IPS DF 6.9 (cell line): ENCODE results near the gene LARGE2.
A peak's percentile ranks its signal among the peaks of the same experiment; 100 is the strongest.

Experiments
- DNase-seq: peaks from one replicate; pipeline ENCODE4 v3.0.0-alpha.2; 2013; ENCODE audit warnings: low read depth, low spot score
- H3K27ac ChIP-seq: one replicate; pipeline ENCODE4 v1.5.1; 2013; ENCODE audit warnings: low read length, control low read depth
- H3K27me3 ChIP-seq: 2 replicates; pipeline ENCODE4 v1.6.1; 2013; ENCODE audit warnings: mild to moderate bottlenecking, low read length; ENCODE audit not compliant: control insufficient read depth, insufficient read depth
- H3K36me3 ChIP-seq: 2 replicates; pipeline ENCODE4 v1.6.1; 2013; ENCODE audit warnings: low read length; ENCODE audit not compliant: control insufficient read depth, insufficient read depth
- H3K4me1 ChIP-seq: 2 replicates; pipeline ENCODE4 v1.6.1; 2013; ENCODE audit warnings: low read length; ENCODE audit not compliant: control insufficient read depth, insufficient read depth
- H3K4me3 ChIP-seq: 2 replicates; pipeline ENCODE4 v1.5.1; 2013; ENCODE audit warnings: mild to moderate bottlenecking, low read length
- H3K9me3 ChIP-seq: 2 replicates; pipeline ENCODE4 v1.6.1; 2013; ENCODE audit warnings: low read length, inconsistent platforms; ENCODE audit not compliant: control insufficient read depth, insufficient read depth
- WGBS: extraction: QIAGEN DNeasy Blood & Tissue Kit; methylation state at CpG from one replicate; pipeline ENCODE4 v1.1.7; 2013; ENCODE audit warnings: mixed read lengths, missing lambda C conversion rate; ENCODE audit not compliant: insufficient read length, insufficient coverage; 5-methylcytosine and 5-hydroxymethylcytosine counted together

Gene LARGE2

GRCh38 chr11:45917286-45917622, 5.2 kb upstream of the LARGE2 start:
- Histone ChIP-seq H3K27ac (no peak overlapping the region), H3K36me3 (peaks cover 13% of the 10 kb centered on the region), H3K9me3 (no peaks in the 10 kb centered on the region), H3K4me1 (peaks cover 11% of the 10 kb centered on the region), H3K27me3 (no peaks in the 10 kb centered on the region), H3K4me3 (peak overlapping the region; percentile 80; the same call in 1 of the 2 replicates)
- no peak for DNase-seq
- WGBS: no CpG with 5 or more reads among the region's 16 CpGs

GRCh38 chr11:45917623-45918330, 4.7 kb upstream of the LARGE2 start, which contains the start of gene PEX16:
Gene PEX16, minus strand, starts transcription at chr11:45917877. Its CDS starts 66 bp downstream, at chr11:45917811.
- WGBS: no CpG with 5 or more reads among the region's 45 CpGs

GRCh38 chr11:45918331-45918941, 4.0 kb upstream of the LARGE2 start:
- Histone ChIP-seq H3K4me3 (peak overlapping the region; percentile 80; the same call in 1 of the 2 replicates), H3K4me1 (peaks cover 13% of the 10 kb centered on the region), H3K27ac (no peak overlapping the region), H3K9me3 (no peaks in the 10 kb centered on the region), H3K36me3 (peaks cover 12% of the 10 kb centered on the region), H3K27me3 (no peaks in the 10 kb centered on the region)
- WGBS: no CpG with 5 or more reads among the region's 38 CpGs
- no peak for DNase-seq

More at GRCh38 chr11:45917623-45918330, 4.7 kb upstream of the LARGE2 start, which contains the start of gene PEX16:
- peak within 1 kb of the TSS; percentile 80 for H3K4me3 ChIP-seq
- DNase-seq: peak; percentile 80
- no peaks in the 10 kb centered on the region for H3K27me3 ChIP-seq
- H3K9me3 ChIP-seq: no peaks in the 10 kb centered on the region
- no peak within 1 kb of the TSS for H3K27ac ChIP-seq
- peaks cover 13% of the 10 kb centered on the region for H3K36me3 ChIP-seq
- peaks cover 11% of the 10 kb centered on the region for H3K4me1 ChIP-seq

DNA sequence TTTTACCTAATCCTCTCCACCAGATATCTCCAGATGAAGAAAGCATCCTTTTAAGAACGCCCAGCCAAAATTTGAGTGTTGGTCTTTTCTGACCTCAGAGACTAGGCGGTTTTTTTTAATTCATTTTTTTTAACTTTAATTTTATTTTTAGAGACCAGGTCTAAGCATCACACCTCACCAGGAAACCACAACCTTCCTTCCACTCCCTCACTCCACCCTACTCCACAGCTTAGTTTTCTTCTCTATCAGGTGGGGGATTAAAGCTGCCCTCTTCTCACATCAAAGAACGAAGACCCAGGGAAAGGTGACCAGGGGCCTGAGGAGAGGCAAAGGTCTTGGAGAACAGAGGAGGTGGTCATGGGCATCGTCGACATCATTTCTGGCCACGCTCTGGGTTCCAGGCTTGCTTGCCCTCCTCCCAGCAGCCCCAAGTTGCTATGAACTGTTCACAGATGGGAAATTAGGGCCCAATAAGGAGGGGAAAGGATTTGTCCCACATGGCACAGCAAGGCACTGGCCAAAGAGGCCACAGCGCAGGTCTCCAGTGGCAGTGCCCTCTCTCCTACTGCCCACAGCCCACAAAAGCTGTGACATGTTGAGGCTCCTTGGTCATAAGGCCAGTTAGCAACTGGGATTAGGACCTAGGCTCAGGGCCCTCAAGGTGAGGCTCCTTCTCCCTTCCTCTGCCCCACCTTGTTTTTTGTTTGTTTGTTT, 3.3 kb upstream of the LARGE2 start:
- no peak overlapping the region for H3K27ac ChIP-seq
- no peak overlapping the region for H3K4me3 ChIP-seq
- H3K27me3 ChIP-seq: no peaks in the 10 kb centered on the region
- no CpG with 5 or more reads among the region's 7 CpGs for WGBS
- H3K9me3 ChIP-seq: no peaks in the 10 kb centered on the region
- peaks cover 13% of the 10 kb centered on the region for H3K4me1 ChIP-seq
- H3K36me3 ChIP-seq: peaks cover 7% of the 10 kb centered on the region
- DNase-seq: no peak

GRCh38 chr11:45919806-45920530, 2.5 kb upstream of the LARGE2 start:
- H3K4me1 ChIP-seq: peaks cover 13% of the 10 kb centered on the region
- no peaks in the 10 kb centered on the region for H3K9me3 ChIP-seq
- no peak overlapping the region for H3K4me3 ChIP-seq
- no peaks in the 10 kb centered on the region for H3K27me3 ChIP-seq
- H3K27ac ChIP-seq: no peak overlapping the region
- DNase-seq: no peak
- no CpG with 5 or more reads among the region's 13 CpGs for WGBS
- H3K36me3 ChIP-seq: no peaks in the 10 kb centered on the region

DNA sequence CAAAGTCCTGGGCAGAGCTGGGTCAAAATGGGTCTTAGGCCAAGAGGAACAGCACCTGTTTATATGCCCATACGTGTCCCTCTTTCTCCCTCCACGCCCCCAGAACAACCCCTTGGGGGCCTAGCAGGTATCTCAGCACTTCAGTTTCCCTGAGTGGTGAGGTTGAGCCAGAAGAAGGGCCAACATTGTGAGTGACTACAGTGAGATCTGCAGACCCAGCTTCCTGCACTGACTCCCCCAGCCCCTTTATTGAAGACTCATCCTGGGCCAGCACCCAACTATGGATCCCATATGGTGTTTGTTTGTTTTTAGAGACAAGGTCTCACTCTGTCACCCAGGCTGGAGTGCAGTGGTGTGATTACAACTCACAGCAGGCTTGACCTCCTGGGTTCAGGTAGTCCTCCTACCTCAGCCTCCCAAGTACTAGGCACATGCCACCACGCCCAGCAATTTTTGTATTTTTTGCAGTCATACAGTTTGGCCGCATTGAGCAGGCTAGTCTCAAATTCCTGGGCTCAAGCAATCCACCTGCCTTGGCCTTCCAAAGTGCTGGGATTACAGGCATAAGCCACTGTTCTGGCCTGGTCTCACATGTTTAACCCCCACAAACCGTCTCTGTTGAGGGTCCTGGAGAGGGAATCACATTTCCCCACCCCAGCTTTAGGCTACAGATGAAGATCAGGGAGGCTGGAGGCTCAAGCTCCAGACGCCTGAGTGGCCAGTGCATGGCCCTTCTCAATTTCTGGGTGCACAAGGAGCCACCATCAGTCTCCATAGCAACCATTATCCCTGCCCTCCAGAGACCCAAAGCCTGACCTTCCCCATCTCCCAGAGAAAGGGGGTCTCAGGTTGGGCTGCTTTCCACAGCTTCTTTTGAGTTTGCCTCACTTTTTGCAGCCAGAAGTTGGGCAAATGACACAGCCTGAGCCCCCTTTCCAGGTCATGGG, 1.7 kb upstream of the LARGE2 start:
- no peaks in the 10 kb centered on the region for H3K9me3 ChIP-seq
- no peaks in the 10 kb centered on the region for H3K27me3 ChIP-seq
- H3K4me3 ChIP-seq: no peak overlapping the region
- DNase-seq: no peak
- H3K4me1 ChIP-seq: peaks cover 13% of the 10 kb centered on the region
- H3K27ac ChIP-seq: no peak overlapping the region
- WGBS: no CpG with 5 or more reads among the region's 6 CpGs
- peaks cover under 1% of the 10 kb centered on the region; the same call in 1 of the 2 replicates for H3K36me3 ChIP-seq

GRCh38 chr11:45921561-45922424, 663 bp upstream of the LARGE2 start:
- peak overlapping the region; percentile 74; the same call in 1 of the 2 replicates for H3K4me3 ChIP-seq
- no peak overlapping the region for H3K27ac ChIP-seq
- peaks cover 11% of the 10 kb centered on the region for H3K36me3 ChIP-seq
- peak; percentile 76 for DNase-seq
- H3K9me3 ChIP-seq: no peaks in the 10 kb centered on the region
- no CpG with 5 or more reads among the region's 54 CpGs for WGBS
- peaks cover 13% of the 10 kb centered on the region for H3K4me1 ChIP-seq
- H3K27me3 ChIP-seq: no peaks in the 10 kb centered on the region

- H3K4me1 ChIP-seq: peaks cover 12% of the 10 kb centered on the region
- no CpG with 5 or more reads among the region's 22 CpGs for WGBS
- H3K4me3 ChIP-seq: no peak overlapping the region
- H3K27ac ChIP-seq: no peak overlapping the region
- H3K36me3 ChIP-seq: peaks cover 27% of the 10 kb centered on the region
- DNase-seq: no peak
- H3K9me3 ChIP-seq: no peaks in the 10 kb centered on the region
- H3K27me3 ChIP-seq: no peaks in the 10 kb centered on the region
Measured at GRCh38 chr11:45924036-45924915, 1.8 kb downstream of the LARGE2 start.
